ENCODE data around the gene CUZD1.

DNA sequence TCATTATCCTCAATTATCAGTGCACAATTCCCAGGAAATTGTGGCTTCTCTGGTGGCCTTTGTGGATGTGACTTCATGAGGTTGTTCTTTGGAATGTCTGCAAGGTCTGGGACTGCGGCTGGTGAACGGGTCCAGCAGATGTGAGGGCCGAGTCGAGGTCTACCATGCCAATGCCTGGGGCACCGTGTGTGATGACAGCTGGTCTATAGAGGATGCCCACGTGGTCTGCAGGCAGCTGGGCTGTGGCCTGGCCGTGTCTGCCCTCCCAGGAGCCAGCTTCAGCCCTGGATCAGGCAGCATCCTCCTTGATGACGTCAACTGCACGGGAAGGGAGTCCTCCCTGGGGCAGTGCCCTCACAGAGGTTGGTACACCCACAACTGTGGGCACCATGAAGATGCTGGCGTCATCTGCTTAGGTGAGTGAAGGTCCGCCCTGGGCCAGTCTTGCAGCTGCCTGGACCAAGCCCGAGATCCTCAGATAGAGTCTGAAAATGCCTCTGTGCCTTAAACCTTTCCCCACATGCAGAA is 46.9 kb downstream of the CUZD1 start:
- TF ChIP-seq, protein P1, sequence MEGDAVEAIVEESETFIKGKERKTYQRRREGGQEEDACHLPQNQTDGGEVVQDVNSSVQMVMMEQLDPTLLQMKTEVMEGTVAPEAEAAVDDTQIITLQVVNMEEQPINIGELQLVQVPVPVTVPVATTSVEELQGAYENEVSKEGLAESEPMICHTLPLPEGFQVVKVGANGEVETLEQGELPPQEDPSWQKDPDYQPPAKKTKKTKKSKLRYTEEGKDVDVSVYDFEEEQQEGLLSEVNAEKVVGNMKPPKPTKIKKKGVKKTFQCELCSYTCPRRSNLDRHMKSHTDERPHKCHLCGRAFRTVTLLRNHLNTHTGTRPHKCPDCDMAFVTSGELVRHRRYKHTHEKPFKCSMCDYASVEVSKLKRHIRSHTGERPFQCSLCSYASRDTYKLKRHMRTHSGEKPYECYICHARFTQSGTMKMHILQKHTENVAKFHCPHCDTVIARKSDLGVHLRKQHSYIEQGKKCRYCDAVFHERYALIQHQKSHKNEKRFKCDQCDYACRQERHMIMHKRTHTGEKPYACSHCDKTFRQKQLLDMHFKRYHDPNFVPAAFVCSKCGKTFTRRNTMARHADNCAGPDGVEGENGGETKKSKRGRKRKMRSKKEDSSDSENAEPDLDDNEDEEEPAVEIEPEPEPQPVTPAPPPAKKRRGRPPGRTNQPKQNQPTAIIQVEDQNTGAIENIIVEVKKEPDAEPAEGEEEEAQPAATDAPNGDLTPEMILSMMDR (IDR thresholded peaks at IDR 0.05), result no peak
- no peak for TF ChIP-seq ZFX (IDR thresholded peaks at IDR 0.05; ENCODE audit: borderline replicate concordance)
